Activated CD8-positive, alpha-beta memory T cell treated with anti-CD3 and anti-CD28 coated beads for 48 hours (primary cell): ENCODE measurements around the gene RTL10.

Source experiments
- DNase-seq, 3 experiments: peaks; one replicate each; pipeline ENCODE4 v3.0.0-alpha.2; 2020; ENCODE audit warnings: low read depth in 2 of 3, low spot score in 2 of 3

Gene RTL10

GRCh38 chr22:19810381-19811201 is 44.1 kb downstream of the RTL10 start:
- no peak for DNase-seq

GRCh38 chr22:19809741-19810140 is 44.9 kb downstream of the RTL10 start:
- no peak for DNase-seq

GRCh38 chr22:19808873-19809478 is 45.7 kb downstream of the RTL10 start:
- DNase-seq: no peak

DNA sequence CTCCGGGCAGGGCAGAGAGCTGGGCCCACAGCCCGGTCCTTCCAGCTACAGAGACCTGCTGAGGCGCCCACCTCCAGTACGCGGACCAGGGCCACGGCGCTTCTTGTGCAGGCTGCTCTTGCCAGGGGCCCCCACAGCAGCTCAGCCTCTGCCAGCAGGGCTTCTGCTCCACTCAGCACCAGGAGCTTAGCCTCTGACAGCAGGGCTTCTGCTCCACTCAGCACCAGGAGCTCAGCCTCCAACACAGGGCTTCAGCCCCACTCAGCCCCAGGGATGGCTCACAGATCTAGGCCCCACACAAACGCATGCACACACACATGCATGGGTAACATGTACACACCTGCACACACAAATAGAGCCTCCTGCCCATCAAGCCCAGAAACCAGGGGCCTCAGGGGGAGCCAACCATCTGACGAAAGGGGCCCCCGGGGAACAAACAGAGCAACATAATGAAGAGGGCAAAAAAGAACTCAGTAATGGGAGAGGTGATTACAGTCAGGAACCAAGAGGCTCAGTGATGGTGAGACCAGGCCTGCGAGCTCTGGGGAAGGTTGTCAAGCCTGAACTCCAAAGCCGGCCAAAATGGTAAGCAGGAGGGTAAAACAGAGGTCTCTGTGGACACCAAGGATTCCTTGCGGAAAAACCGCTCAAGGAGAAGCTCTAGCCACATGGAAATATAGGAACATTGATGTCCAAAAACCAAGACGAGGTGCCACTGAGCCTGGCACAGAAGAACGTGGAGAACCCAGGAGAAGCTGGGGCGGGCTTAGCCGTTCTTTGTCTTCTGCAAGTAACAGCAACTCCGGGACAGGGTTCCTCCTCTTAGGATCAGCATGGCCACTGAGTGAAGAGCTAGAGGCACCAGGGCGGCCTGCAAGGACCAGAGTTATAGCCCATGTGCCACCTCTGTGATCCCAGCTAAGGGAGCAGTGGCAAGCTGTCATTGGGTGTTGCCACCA is 46.5 kb downstream of the RTL10 start:
- DNase-seq: no peak

DNA sequence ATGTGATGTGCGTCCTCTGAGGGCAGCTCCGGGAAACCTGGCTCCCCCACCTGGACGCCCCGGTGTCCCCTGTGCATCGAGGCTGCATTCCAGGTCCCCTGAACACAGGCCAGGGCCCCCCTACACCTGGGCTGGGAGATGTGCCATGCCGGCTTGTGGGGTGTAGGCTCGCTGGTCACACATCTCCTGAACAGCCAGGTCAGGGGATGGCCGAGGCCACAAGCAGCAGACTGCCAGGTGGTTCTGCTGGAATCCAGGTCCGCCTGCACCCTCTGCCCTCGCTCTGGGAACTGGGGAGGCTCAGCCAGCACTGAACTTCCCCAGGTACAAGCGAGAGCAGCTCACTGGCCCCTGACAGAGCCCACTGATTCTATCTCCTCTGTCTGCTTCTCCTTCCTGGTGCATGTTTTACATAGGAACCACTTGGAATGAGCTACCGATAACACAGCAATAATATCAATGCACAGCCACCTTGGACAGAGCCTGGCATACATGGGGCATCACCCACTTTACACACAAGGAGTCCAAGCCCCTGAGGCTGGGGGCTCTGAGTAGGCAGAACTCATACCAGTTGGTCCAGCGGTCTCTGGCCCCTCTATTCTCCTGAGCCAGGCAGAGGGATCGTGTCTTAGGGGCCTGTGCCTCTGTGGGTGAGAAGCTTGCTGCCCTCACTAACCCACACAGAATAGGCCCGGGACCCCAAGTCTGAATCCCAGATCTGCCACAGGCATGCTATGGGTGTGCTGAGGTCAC is 47.3 kb downstream of the RTL10 start:
- no peak for DNase-seq

DNA sequence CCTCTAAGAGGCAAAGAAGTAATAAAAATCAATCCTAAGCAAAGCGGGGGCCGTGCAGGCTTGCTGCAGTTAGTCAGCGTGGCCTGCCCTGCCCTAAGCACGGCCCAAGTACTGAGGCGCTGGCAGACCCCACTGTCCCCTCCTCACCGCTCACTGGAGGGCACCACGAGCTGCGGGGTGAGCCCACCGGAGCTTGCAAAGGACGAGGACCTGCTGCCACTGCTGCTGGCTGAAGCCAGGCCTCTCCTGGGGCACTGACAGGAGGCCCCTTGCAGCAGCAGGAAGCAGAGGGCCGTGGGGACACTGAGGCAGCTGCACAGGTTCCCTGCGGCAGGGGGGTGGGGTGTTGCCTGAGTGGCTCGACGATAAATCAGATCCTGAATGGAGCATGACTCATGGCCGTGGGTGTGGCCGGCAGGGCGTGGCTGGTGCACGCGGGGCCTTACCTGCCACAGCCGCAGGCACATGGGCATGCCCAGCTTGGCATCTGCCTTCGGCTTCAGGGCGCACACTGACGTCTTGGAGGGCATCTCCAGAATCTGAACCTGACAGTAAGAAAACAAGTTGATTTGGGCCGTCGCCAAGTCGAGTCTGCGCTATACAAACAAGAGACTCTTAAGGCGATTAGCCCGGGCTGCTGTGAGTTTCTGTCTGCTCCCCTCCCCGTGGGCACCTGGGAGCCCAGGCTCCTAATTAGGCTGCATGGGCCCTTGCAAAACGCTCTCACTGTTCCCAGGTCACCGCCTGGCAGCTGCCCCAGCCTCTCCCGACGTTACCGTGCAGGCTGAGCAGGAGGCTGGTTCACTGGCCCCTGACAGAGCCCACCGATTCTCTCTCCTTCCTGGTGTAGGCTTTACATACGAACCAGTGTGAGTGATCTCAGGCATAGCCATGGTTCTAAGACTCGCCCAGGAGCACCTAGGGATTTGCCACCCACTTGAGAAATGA is 48.2 kb downstream of the RTL10 start:
- DNase-seq: no peak

DNA sequence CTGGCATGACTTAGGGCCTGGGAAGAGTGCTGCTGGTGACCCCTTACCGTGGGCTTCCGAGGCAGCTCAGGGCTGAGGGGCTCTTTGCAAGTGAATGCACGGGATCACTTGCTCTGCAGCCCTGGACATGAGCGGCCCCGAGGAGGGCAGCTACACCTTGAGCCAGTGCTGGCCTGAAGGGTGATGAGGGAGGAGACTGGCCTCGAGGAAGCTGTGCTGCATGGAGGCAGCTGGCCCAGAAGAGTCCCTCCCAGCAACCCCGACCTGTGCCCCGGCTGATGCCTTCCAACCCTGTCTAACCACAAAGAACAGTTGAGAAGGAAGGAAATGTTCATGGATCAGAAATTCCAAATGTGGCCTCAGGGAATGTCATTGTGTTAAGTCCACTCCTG is 48.9 kb downstream of the RTL10 start:
- no peak for DNase-seq
